Measurements from ENCODE around the gene PDS5B. TPM values are rescaled to one million over a fixed set of nuclear protein-coding genes. Genes with fewer than 3 reads are reported as not detected.

PDS5B gene
- total and polyA plus RNA-seq, 2 of the 8 experiments (the other 6 are each of a cell fraction or from before 2014, with no cell fraction given), result 5.5 to 54.6 TPM

- H3K14ac ChIP-seq (ENCODE audit: insufficient read length), result no peak overlapping the region
- CTCF ChIA-PET (ENCODE audit: partially characterized antibody), result interaction anchor here (0.6 to 4.5 kb wide), 27 partner anchors 10 to 1594 kb away, joined by 3 to 38 read pairs (median 4); no protein-coding TSS in a partner anchor
- H3K9me3 ChIP-seq (ENCODE audit: insufficient read depth in 2 of 2, low read depth in 1 of 2, low read length in 1 of 2), result 0 out of 4 replicates have a peak, but pooled peaks cover 0 to 3% of the 10 kb centered on the region in 2 experiments
- peaks cover 0 to 57% of the 10 kb centered on the region in 2 experiments; a peak in 2 of 4 replicates for H3K79me2 ChIP-seq (ENCODE audit: control insufficient read depth in 1 of 2, insufficient read depth in 2 of 2, low read length in 2 of 2)
- no peak overlapping the region for H3K56ac ChIP-seq (replicated peaks; ENCODE audit: insufficient read length, low read depth, low read length)
- peak; percentile 99 for FAIRE-seq
- H3K18ac ChIP-seq (ENCODE audit: extremely low read depth, low read length), result no peak overlapping the region
- H2BK15ac ChIP-seq (ENCODE audit: low read length), result no peak overlapping the region
- H2AFZ ChIP-seq (ENCODE audit: low read length), result no peak overlapping the region
- no peak overlapping the region for H2BK5ac ChIP-seq (ENCODE audit: low read depth, low read length)
- H4K91ac ChIP-seq (replicated peaks; ENCODE audit: insufficient read length, low read length), result no peak overlapping the region
- no peak overlapping the region for H2BK20ac ChIP-seq (ENCODE audit: low read length)
- H3K4me1 ChIP-seq (replicated peaks in 1 of 4; ENCODE audit: control insufficient read depth in 3 of 4, insufficient read depth in 4 of 4, low read length in 3 of 4), result peaks cover 0 to 6% (median 4%) of the 10 kb centered on the region in 4 experiments; a peak in 3 of 7 replicates
- DNase-seq (ENCODE audit: low read depth in 1 of 2, low spot score in 2 of 2), result no peak
- peaks cover 0 to 3% (median under 1%) of the 10 kb centered on the region in 4 experiments; a peak in 2 of 8 replicates for H3K36me3 ChIP-seq (ENCODE audit: control insufficient read depth in 2 of 4, insufficient read depth in 4 of 4, low read length in 3 of 4)
- no peak overlapping the region for H3K9ac ChIP-seq (replicated peaks in 1 of 4; ENCODE audit: extremely low read depth in 1 of 4, low read depth in 3 of 4, low read length in 3 of 4)
- H3K4me2 ChIP-seq (ENCODE audit: insufficient read depth in 1 of 2, low read depth in 2 of 2, low read length in 2 of 2), result no peak overlapping the region
- peak; percentile 65 to 68 for TF ChIP-seq RAD21 (IDR thresholded peaks at IDR 0.05 in 1 of 2, conservative IDR thresholded peaks at IDR 0.05 in 1 of 2; ENCODE audit: low read depth in 2 of 2, low read length in 2 of 2)
- TF ChIP-seq TEAD4 (IDR thresholded peaks at IDR 0.05; ENCODE audit: low read depth, low read length), result no peak
- no peak for TF ChIP-seq CHD2 (IDR thresholded peaks at IDR 0.05; ENCODE audit: low read length)
- peak; percentile 42; the same call in 1 of the 2 replicates for TF ChIP-seq CEBPB (IDR thresholded peaks at IDR 0.05; ENCODE audit: low read depth, low read length)
- TF ChIP-seq NRF1 (IDR thresholded peaks at IDR 0.05; ENCODE audit: low read depth, low read length), result no peak
- TF ChIP-seq CTCF (IDR thresholded peaks at IDR 0.05; ENCODE audit: control extremely low read depth in 1 of 3, insufficient read depth in 1 of 3, low read depth in 1 of 3, low read length in 3 of 3), result peak; percentile 34 to 83 (median 66)
- H2AK5ac ChIP-seq (ENCODE audit: low read depth, low read length), result no peak overlapping the region
- no peak overlapping the region for H4K8ac ChIP-seq (ENCODE audit: extremely low read depth, insufficient read depth, low read length)
- no peak overlapping the region for H2BK120ac ChIP-seq (replicated peaks; ENCODE audit: low read depth, low read length)
- POLR2A ChIA-PET (ENCODE audit: partially characterized antibody), result no interaction called here
- no peak overlapping the region for H4K5ac ChIP-seq (ENCODE audit: insufficient read length, low read depth, low read length)
- H3K4ac ChIP-seq (replicated peaks; ENCODE audit: insufficient read length, low read depth, low read length), result no peak overlapping the region
- H3K23ac ChIP-seq (ENCODE audit: insufficient read length), result no peak overlapping the region
- no peaks in the 10 kb centered on the region for H3K27me3 ChIP-seq (replicated peaks in 1 of 4; ENCODE audit: control insufficient read depth in 3 of 4, extremely low read depth in 1 of 4, insufficient read depth in 3 of 4, low read length in 3 of 4)
- 56% methylated on average over 3 of the region's 3 CpGs; no CpG with 5 or more reads in 1 of the 2 experiments for WGBS, 2 experiments (ENCODE audit: extremely low coverage in 1 of 2, insufficient coverage in 1 of 2, insufficient read length in 1 of 2, insufficient replicate concordance in 2 of 2, low coverage in 1 of 2, low lambda C conversion rate in 2 of 2, missing lambda C conversion rate in 1 of 2)
- H4K20me1 ChIP-seq (replicated peaks in 1 of 2; ENCODE audit: control insufficient read depth in 1 of 2, insufficient read depth in 2 of 2, low read length in 2 of 2), result peaks cover 2 to 4% of the 10 kb centered on the region in 2 experiments
- no peak overlapping the region for H3K27ac ChIP-seq (ENCODE audit: low read depth, low read length)
- no peak overlapping the region for H2BK12ac ChIP-seq (ENCODE audit: low read depth, low read length)
- no peak overlapping the region for H3K4me3 ChIP-seq (ENCODE audit: extremely low read depth in 1 of 4, insufficient read depth in 2 of 4, low read depth in 3 of 4, low read length in 4 of 4)
- H3K79me1 ChIP-seq (ENCODE audit: low read depth, low read length), result peaks cover 2% of the 10 kb centered on the region; the same call in 1 of the 2 replicates
- no peaks in the 10 kb centered on the region; the same call in 1 of the 2 replicates for H3K23me2 ChIP-seq (ENCODE audit: low read depth, low read length)
These were observed 64.6 kb downstream of the PDS5B start for GRCh38 chr13:32650705-32651311.

All from H1 (cell line).